Measurements from ENCODE around the gene CD200R1L.
A peak's percentile ranks its signal among the peaks of the same experiment; 100 is the strongest.

CD200R1L gene

GRCh38 chr3:112779011-112779410 is 67.7 kb downstream of the CD200R1L start:
- no peaks in the 10 kb centered on the region for H3K36me3 Mint-ChIP-seq (ENCODE audit: insufficient read depth)
- DNase-seq (ENCODE audit: low spot score in 2 of 2) (no peak), ATAC-seq (replicated peaks; ENCODE audit: extremely low read depth, poor library complexity, severe bottlenecking) (no peak)
- no peaks in the 10 kb centered on the region for H3K27me3 Mint-ChIP-seq
- peaks cover 18% of the 10 kb centered on the region for H3K4me1 Mint-ChIP-seq
- H3K4me3 Mint-ChIP-seq = no peak overlapping the region
- H3K9me3 Mint-ChIP-seq = no peaks in the 10 kb centered on the region
- no peak overlapping the region for H3K27ac Mint-ChIP-seq (ENCODE audit: low read depth)

GRCh38 chr3:112778353-112778948 is 68.2 kb downstream of the CD200R1L start:
- Mint-ChIP-seq H3K36me3 (ENCODE audit: insufficient read depth) (peaks cover 2% of the 10 kb centered on the region), H3K4me3 (no peak overlapping the region), H3K9me3 (no peaks in the 10 kb centered on the region), H3K27ac (ENCODE audit: low read depth) (no peak overlapping the region), H3K27me3 (no peaks in the 10 kb centered on the region), H3K4me1 (peaks cover 22% of the 10 kb centered on the region)
- no peak for DNase-seq (ENCODE audit: low spot score in 2 of 2)
- no peak for ATAC-seq (replicated peaks; ENCODE audit: extremely low read depth, poor library complexity, severe bottlenecking)

GRCh38 chr3:112777811-112778210 is 68.9 kb downstream of the CD200R1L start:
- peaks cover 22% of the 10 kb centered on the region for H3K4me1 Mint-ChIP-seq
- no peaks in the 10 kb centered on the region for H3K27me3 Mint-ChIP-seq
- DNase-seq (ENCODE audit: low spot score in 2 of 2) (no peak), ATAC-seq (replicated peaks; ENCODE audit: extremely low read depth, poor library complexity, severe bottlenecking) (no peak)
- H3K4me3 Mint-ChIP-seq = no peak overlapping the region
- no peaks in the 10 kb centered on the region for H3K9me3 Mint-ChIP-seq
- H3K27ac Mint-ChIP-seq (ENCODE audit: low read depth) = no peak overlapping the region
- peaks cover 2% of the 10 kb centered on the region for H3K36me3 Mint-ChIP-seq (ENCODE audit: insufficient read depth)

- no peak for DNase-seq (ENCODE audit: low spot score in 2 of 2)
- Mint-ChIP-seq H3K36me3 (ENCODE audit: insufficient read depth) (peaks cover 2% of the 10 kb centered on the region), H3K4me1 (peaks cover 27% of the 10 kb centered on the region), H3K27ac (ENCODE audit: low read depth) (no peak overlapping the region), H3K27me3 (no peaks in the 10 kb centered on the region), H3K4me3 (no peak overlapping the region), H3K9me3 (no peaks in the 10 kb centered on the region)
- ATAC-seq (replicated peaks; ENCODE audit: extremely low read depth, poor library complexity, severe bottlenecking) = no peak
Observed at GRCh38 chr3:112776836-112777235, 69.8 kb downstream of the CD200R1L start.

- Mint-ChIP-seq H3K9me3 (no peaks in the 10 kb centered on the region), H3K36me3 (ENCODE audit: insufficient read depth) (peaks cover 2% of the 10 kb centered on the region), H3K4me1 (peaks cover 27% of the 10 kb centered on the region), H3K27ac (ENCODE audit: low read depth) (no peak overlapping the region), H3K4me3 (no peak overlapping the region), H3K27me3 (no peaks in the 10 kb centered on the region)
- DNase-seq (ENCODE audit: low spot score in 2 of 2) (no peak), ATAC-seq (replicated peaks; ENCODE audit: extremely low read depth, poor library complexity, severe bottlenecking) (no peak)
Observed at GRCh38 chr3:112776000-112776399, 70.7 kb downstream of the CD200R1L start.

GRCh38 chr3:112775011-112775742 is 71.5 kb downstream of the CD200R1L start:
- no peaks in the 10 kb centered on the region for H3K9me3 Mint-ChIP-seq
- ATAC-seq (replicated peaks; ENCODE audit: extremely low read depth, poor library complexity, severe bottlenecking) (no peak), DNase-seq (ENCODE audit: low spot score in 2 of 2) (no peak)
- no peak overlapping the region for H3K4me3 Mint-ChIP-seq
- H3K27me3 Mint-ChIP-seq = no peaks in the 10 kb centered on the region
- H3K27ac Mint-ChIP-seq (ENCODE audit: low read depth) = no peak overlapping the region
- peaks cover 29% of the 10 kb centered on the region for H3K4me1 Mint-ChIP-seq
- H3K36me3 Mint-ChIP-seq (ENCODE audit: insufficient read depth) = peaks cover 2% of the 10 kb centered on the region

- Mint-ChIP-seq H3K27ac (ENCODE audit: low read depth) (peak overlapping the region; percentile 42), H3K36me3 (ENCODE audit: insufficient read depth) (peaks cover 2% of the 10 kb centered on the region), H3K4me3 (peak overlapping the region; percentile 59), H3K4me1 (peaks cover 31% of the 10 kb centered on the region), H3K9me3 (no peaks in the 10 kb centered on the region), H3K27me3 (no peaks in the 10 kb centered on the region)
- ATAC-seq (replicated peaks; ENCODE audit: extremely low read depth, poor library complexity, severe bottlenecking) = peak; percentile 15
- no peak for DNase-seq (ENCODE audit: low spot score in 2 of 2)
Observed at GRCh38 chr3:112774293-112774926, 72.3 kb downstream of the CD200R1L start.

- Mint-ChIP-seq H3K9me3 (no peaks in the 10 kb centered on the region), H3K27ac (ENCODE audit: low read depth) (peak overlapping the region; percentile 42), H3K36me3 (ENCODE audit: insufficient read depth) (peaks cover 2% of the 10 kb centered on the region), H3K4me3 (peak overlapping the region; percentile 59), H3K4me1 (peaks cover 31% of the 10 kb centered on the region), H3K27me3 (no peaks in the 10 kb centered on the region)
- DNase-seq (ENCODE audit: low spot score in 2 of 2) (peak in 1 of 2 donors; percentile 39), ATAC-seq (replicated peaks; ENCODE audit: extremely low read depth, poor library complexity, severe bottlenecking) (peak; percentile 87)
Observed at GRCh38 chr3:112773864-112774263, 72.8 kb downstream of the CD200R1L start.

- Mint-ChIP-seq H3K4me1 (peaks cover 28% of the 10 kb centered on the region), H3K4me3 (no peak overlapping the region)
Observed at GRCh38 chr3:112770951-112771350, 75.7 kb downstream of the CD200R1L start.

GRCh38 chr3:112770032-112770626 is 76.5 kb downstream of the CD200R1L start:
- ATAC-seq (replicated peaks; ENCODE audit: extremely low read depth, poor library complexity, severe bottlenecking) (no peak), DNase-seq (ENCODE audit: low spot score in 2 of 2) (no peak)
- H3K36me3 Mint-ChIP-seq (ENCODE audit: insufficient read depth) = peaks cover 2% of the 10 kb centered on the region
- no peak overlapping the region for H3K4me3 Mint-ChIP-seq
- no peaks in the 10 kb centered on the region for H3K27me3 Mint-ChIP-seq
- no peaks in the 10 kb centered on the region for H3K9me3 Mint-ChIP-seq
- no peak overlapping the region for H3K27ac Mint-ChIP-seq (ENCODE audit: low read depth)
- H3K4me1 Mint-ChIP-seq = peaks cover 24% of the 10 kb centered on the region

More at GRCh38 chr3:112770951-112771350, 75.7 kb downstream of the CD200R1L start:
- ATAC-seq (replicated peaks; ENCODE audit: extremely low read depth, poor library complexity, severe bottlenecking) (no peak), DNase-seq (ENCODE audit: low spot score in 2 of 2) (no peak)
- Mint-ChIP-seq H3K9me3 (no peaks in the 10 kb centered on the region), H3K36me3 (ENCODE audit: insufficient read depth) (peaks cover 2% of the 10 kb centered on the region), H3K27ac (ENCODE audit: low read depth) (no peak overlapping the region), H3K27me3 (no peaks in the 10 kb centered on the region)

GRCh38 chr3:112769286-112769978 is 77.2 kb downstream of the CD200R1L start:
- Mint-ChIP-seq H3K9me3 (no peaks in the 10 kb centered on the region), H3K27ac (ENCODE audit: low read depth) (no peak overlapping the region), H3K27me3 (no peaks in the 10 kb centered on the region), H3K4me3 (no peak overlapping the region), H3K36me3 (ENCODE audit: insufficient read depth) (peaks cover 2% of the 10 kb centered on the region), H3K4me1 (peaks cover 17% of the 10 kb centered on the region)
- no peak for ATAC-seq (replicated peaks; ENCODE audit: extremely low read depth, poor library complexity, severe bottlenecking)
- DNase-seq (ENCODE audit: low spot score in 2 of 2) = no peak

- Mint-ChIP-seq H3K36me3 (ENCODE audit: insufficient read depth) (no peaks in the 10 kb centered on the region), H3K4me1 (peaks cover 9% of the 10 kb centered on the region), H3K27me3 (no peaks in the 10 kb centered on the region), H3K27ac (ENCODE audit: low read depth) (no peak overlapping the region), H3K9me3 (no peaks in the 10 kb centered on the region), H3K4me3 (no peak overlapping the region)
- no peak for ATAC-seq (replicated peaks; ENCODE audit: extremely low read depth, poor library complexity, severe bottlenecking)
- DNase-seq (ENCODE audit: low spot score in 2 of 2) = no peak
Observed at GRCh38 chr3:112767777-112768176, 78.9 kb downstream of the CD200R1L start.
